Skeletal muscle satellite cell (primary cell): ENCODE results near the gene CA10.

Experiments used
- H3K27me3 ChIP-seq: 2 replicates; pipeline ENCODE4 v1.7.0; 2013; ENCODE audit warnings: low read length; ENCODE audit not compliant: control insufficient read depth, insufficient read depth
- H3K36me3 ChIP-seq: 2 replicates; pipeline ENCODE4 v1.7.0; 2013; ENCODE audit warnings: mild to moderate bottlenecking, control low read depth, low read length; ENCODE audit not compliant: insufficient read depth
- H3K4me1 ChIP-seq: 2 replicates; pipeline ENCODE4 v1.7.0; 2013; ENCODE audit warnings: low read length; ENCODE audit not compliant: control insufficient read depth, insufficient read depth
- H3K4me2 ChIP-seq: 2 replicates; pipeline ENCODE4 v1.7.0; 2013; ENCODE audit warnings: mild to moderate bottlenecking, low read length
- H3K4me3 ChIP-seq: 2 replicates; pipeline ENCODE4 v1.7.0; 2013; ENCODE audit warnings: low read length
- H3K9ac ChIP-seq: 2 replicates; pipeline ENCODE4 v1.7.0; 2013; ENCODE audit warnings: mild to moderate bottlenecking, low read depth, low read length, moderate library complexity
- H3K9me3 ChIP-seq: replicated peaks from 2 replicates; pipeline ENCODE4 v1.7.0; 2013; ENCODE audit warnings: mild to moderate bottlenecking, control low read depth, low read length

The CA10 gene

DNA sequence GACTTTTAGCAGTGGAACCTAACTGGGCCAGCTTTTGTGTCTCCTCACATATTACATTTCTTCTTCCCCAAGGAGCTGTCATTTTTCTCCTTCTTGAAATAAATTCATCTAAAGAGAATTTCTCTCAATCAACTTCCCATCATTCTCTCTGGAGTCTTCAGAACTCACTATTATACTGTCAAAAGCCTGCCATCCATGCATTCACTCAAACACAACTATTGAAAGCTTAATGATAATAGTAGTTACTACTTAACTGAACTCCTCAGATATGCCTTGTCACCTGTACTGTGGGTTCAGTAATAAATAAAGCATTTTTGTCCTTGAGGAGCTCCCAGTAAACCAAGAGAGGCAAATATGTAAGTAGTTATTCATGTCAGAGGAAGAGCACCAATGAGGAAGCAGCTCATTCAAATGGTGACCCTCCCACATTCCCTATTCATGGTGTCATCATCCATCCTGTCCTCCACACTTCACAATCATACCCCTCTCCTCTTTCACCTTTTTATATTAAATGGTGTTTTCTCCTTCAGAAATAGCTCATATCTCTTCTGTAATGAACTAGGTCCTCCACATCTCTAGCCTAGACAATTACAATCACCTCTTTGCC, 162.6 kb downstream of the CA10 start:
- no peak overlapping the region for H3K4me2 ChIP-seq
- no peak overlapping the region for H3K9ac ChIP-seq
- H3K27me3 ChIP-seq, result no peaks in the 10 kb centered on the region
- H3K4me1 ChIP-seq, result peaks cover 7% of the 10 kb centered on the region
- no peak overlapping the region for H3K4me3 ChIP-seq
- no peaks in the 10 kb centered on the region for H3K9me3 ChIP-seq
- no peaks in the 10 kb centered on the region for H3K36me3 ChIP-seq

DNA sequence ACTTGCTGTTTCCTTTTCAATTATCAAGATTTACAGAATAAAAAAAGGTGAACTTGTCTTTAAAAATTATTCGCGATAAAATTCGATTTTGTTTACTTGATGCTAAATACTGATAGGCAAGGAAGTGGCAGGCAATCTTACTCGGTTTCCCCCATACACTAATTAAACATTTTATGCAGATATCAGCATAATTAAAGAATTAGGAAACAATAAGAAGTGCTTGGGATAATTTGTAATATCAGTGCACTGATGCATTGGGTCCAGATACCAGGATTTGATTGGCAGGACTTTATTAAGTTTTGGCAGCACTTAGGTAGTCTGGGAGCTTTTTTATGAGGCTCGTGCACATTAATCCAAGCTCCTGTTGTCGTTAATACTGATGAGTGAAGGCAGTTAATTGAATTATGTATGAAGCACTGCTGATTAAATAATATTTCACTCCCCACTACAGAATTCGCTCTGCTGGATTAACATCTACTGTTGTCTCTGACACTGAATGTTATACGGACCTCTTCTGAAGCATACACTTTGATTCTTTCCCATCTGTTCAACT, 165.6 kb downstream of the CA10 start:
- peaks cover 7% of the 10 kb centered on the region for H3K4me1 ChIP-seq
- no peaks in the 10 kb centered on the region for H3K36me3 ChIP-seq
- H3K4me2 ChIP-seq, result no peak overlapping the region
- H3K9ac ChIP-seq, result no peak overlapping the region
- H3K9me3 ChIP-seq, result no peaks in the 10 kb centered on the region
- no peaks in the 10 kb centered on the region for H3K27me3 ChIP-seq
- H3K4me3 ChIP-seq, result no peak overlapping the region

DNA sequence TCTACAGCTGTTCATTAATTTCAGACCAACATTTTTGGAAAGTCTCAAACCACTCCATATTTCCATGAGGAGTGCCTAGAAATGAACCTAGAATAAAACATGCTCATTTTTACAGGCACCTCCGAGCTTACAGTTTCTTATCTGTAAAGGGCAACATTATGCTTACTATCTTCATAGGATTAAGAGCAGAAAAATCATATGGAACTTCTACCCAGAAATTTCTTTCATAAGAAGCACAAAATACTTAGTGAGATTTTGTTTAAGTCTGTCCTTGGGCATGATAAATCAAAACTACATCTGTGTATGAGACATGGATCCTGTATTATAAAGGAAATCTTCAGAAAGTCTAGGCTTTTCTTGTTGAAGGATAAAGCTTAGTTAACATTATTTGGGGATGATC, 187.4 kb downstream of the CA10 start:
- Histone ChIP-seq H3K9ac (no peak overlapping the region), H3K36me3 (no peaks in the 10 kb centered on the region), H3K9me3 (no peaks in the 10 kb centered on the region), H3K4me3 (no peak overlapping the region), H3K27me3 (no peaks in the 10 kb centered on the region), H3K4me1 (no peaks in the 10 kb centered on the region), H3K4me2 (no peak overlapping the region)

DNA sequence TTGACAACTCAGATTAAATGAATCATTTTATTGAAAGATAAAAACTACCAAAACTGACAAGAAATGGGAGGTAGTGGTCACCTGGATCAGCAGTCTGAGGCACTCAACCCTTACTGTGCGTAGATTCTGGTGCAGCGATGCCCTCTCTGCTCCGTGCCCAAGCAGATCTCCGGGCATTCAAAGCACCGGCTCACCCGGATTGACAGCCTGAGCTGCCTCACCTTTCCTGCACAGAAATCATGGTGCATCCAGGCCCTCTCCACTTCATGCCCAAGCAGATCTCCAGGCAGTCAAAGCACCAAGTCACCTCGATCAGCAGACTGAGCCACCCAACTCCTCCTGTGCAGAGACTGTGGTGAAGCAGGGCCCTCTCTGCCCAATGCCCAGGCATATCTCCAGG, 196.8 kb downstream of the CA10 start:
- H3K4me2 ChIP-seq, result no peak overlapping the region
- H3K4me3 ChIP-seq, result no peak overlapping the region
- H3K4me1 ChIP-seq, result no peaks in the 10 kb centered on the region
- H3K36me3 ChIP-seq, result no peaks in the 10 kb centered on the region
- no peak overlapping the region for H3K9ac ChIP-seq
- no peaks in the 10 kb centered on the region for H3K9me3 ChIP-seq
- no peaks in the 10 kb centered on the region for H3K27me3 ChIP-seq

DNA sequence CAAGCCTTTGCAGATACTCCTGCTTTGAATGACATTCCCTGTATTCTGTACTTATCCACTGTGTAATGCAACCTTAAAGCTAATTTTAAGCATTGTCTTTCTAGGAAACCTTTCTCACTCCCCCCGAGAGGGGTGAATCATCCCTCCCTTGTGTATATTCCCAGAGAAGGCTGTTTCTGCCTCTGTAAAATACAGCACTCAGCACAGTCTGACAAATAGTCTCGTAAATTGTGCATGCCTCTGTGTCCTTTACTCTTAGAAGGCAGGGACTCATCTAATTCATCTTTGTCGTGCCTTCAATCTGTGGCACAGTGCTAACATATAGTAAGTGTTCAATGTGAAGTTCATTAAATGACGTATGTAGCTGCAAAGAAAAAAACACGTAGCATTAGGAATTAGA, 200.7 kb downstream of the CA10 start:
- H3K4me2 ChIP-seq, result no peak overlapping the region
- H3K9me3 ChIP-seq, result no peaks in the 10 kb centered on the region
- no peaks in the 10 kb centered on the region for H3K36me3 ChIP-seq
- H3K27me3 ChIP-seq, result peaks cover 3% of the 10 kb centered on the region
- H3K4me3 ChIP-seq, result no peak overlapping the region
- H3K9ac ChIP-seq, result no peak overlapping the region
- H3K4me1 ChIP-seq, result no peaks in the 10 kb centered on the region

DNA sequence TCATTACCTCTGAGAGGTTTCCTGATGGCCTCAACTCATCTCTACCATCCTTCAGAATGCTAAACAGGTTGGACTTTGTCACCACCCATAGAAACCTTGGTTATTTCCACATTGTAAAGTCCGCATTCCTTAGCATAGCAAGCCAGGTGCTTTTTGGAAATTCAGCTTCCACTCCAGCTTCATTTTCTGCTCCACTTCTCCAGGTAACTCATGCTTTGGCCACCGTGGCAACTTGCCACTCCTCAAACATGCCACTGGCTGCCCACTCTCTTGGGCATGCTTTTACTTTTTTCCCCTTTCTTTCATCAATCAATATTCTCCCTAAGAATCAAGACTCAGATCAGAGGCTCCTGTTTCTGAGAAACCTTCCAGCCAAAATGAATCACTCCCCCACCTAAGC, 203.3 kb downstream of the CA10 start:
- peaks cover 3% of the 10 kb centered on the region for H3K27me3 ChIP-seq
- H3K9ac ChIP-seq, result no peak overlapping the region
- H3K4me3 ChIP-seq, result no peak overlapping the region
- H3K4me2 ChIP-seq, result no peak overlapping the region
- no peaks in the 10 kb centered on the region for H3K36me3 ChIP-seq
- no peaks in the 10 kb centered on the region for H3K9me3 ChIP-seq
- H3K4me1 ChIP-seq, result no peaks in the 10 kb centered on the region

DNA sequence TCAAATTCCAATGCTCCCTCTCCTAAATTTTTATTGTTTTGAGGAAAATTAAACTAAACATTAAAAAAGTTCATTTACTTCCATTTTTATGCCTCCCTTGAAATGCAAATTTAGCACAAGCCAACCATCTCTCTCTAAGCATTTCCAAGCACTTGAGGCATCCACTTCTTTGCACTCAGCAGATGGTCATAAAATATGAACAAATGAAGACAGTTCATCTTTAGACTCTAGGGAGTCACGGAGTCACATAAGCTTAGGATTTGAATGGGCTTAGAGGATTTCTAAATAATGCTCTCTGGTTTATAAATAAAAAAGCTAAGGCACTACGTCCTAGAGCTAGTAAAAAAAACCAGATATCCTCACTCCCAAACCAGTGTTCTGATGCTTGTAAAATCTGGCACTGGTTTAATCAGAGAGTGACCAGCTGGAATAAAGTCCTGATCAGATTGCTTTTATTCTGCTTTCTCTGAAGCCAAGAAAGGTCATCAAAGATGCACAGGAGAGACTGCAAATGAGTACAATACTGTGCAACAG, 204.2 kb downstream of the CA10 start:
- no peak overlapping the region for H3K9ac ChIP-seq
- H3K27me3 ChIP-seq, result peaks cover 3% of the 10 kb centered on the region
- no peaks in the 10 kb centered on the region for H3K36me3 ChIP-seq
- no peak overlapping the region for H3K4me3 ChIP-seq
- no peaks in the 10 kb centered on the region for H3K4me1 ChIP-seq
- no peak overlapping the region for H3K4me2 ChIP-seq
- no peaks in the 10 kb centered on the region for H3K9me3 ChIP-seq

DNA sequence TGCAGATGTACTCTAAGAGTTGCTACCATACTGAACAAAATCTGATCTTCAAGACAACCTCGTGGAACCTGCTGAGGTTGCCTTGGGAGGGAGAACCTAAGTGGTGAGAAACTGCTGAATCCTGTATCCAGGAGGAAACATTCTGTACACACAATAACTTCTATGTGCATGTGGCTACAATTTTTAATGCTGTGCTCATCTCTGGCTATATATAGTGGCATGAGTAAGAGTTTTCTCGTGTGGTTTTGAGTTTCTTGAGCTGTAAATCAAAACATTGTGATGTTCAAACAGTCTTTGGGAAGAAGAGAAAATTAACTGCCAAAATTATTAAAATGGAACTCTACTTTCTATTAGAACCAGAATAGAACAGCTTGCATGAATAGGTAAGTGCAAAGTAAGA, 206.8 kb downstream of the CA10 start:
- Histone ChIP-seq H3K9ac (no peak overlapping the region), H3K36me3 (no peaks in the 10 kb centered on the region), H3K4me3 (no peak overlapping the region), H3K4me2 (no peak overlapping the region), H3K9me3 (no peaks in the 10 kb centered on the region), H3K27me3 (peaks cover 3% of the 10 kb centered on the region), H3K4me1 (no peaks in the 10 kb centered on the region)

DNA sequence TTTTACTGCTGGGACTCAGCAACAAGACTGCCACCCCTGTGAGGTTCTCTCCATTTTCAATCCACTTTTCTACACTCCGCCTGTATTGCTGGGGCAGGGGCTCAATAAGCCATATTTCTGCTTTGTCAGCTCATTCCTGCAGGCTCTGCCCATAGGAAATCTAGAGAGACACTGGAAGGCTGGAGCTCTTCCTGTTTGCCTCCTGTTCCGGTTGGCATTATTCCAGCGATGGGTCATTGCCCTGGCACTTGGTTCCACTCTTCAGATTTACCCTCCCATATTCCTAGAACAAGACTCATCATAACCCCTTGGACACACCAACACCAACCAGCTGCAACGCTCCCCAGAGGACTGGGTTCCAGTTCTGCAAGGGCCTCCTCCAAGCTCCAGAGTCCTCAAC, 210.4 kb downstream of the CA10 start:
- Histone ChIP-seq H3K9me3 (no peaks in the 10 kb centered on the region), H3K9ac (no peak overlapping the region), H3K4me2 (no peak overlapping the region), H3K36me3 (no peaks in the 10 kb centered on the region), H3K4me1 (no peaks in the 10 kb centered on the region), H3K27me3 (no peaks in the 10 kb centered on the region), H3K4me3 (no peak overlapping the region)

DNA sequence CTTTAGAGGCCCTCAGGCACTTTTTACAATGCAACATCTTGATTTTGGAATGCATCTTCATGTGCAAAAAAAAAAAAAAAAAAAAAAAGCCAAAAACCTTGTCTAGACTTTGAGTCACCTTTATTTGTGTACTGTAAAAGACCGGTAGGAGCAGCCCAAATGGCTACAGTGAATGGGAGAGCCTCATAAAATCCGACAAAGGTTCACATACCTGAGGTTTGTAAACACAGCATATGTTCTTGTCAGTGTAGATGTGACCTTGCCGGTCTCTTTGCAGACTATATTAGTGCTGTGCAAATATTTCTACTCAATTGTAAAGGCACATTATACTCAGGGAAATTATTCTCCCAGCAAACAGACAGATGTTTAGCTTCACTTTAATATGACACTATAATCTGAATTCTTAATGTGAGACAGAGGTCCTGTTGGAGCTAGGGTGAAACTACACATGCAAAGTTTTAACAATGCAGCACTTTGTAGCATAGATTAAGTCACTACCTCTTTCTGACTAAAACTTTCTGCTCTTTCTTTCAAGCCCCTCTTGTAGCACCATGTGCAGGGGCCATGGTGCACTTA, 211.3 kb downstream of the CA10 start:
- H3K4me1 ChIP-seq, result no peaks in the 10 kb centered on the region
- H3K9me3 ChIP-seq, result no peaks in the 10 kb centered on the region

DNA sequence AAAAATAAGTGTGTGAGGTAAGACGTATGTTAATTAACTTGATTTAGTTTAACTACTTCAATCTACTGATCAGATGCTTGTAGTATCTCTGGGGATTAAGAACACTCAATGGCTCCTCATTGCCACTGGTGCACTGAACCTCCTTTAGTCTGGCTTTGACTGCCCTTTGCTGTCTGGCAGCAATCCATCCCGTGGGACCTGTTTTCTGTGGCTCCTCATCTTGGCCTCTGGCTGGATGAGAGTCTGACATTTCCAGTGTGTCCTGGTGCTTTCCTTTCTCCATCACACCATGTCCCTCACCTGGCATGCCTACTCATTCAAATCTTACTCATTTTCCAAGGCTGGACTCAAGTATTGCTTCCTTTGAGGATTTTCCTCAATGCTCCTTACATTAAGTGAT, 212.2 kb downstream of the CA10 start:
- H3K9ac ChIP-seq, result no peak overlapping the region
- no peak overlapping the region for H3K4me2 ChIP-seq
- H3K4me3 ChIP-seq, result no peak overlapping the region
- no peaks in the 10 kb centered on the region for H3K4me1 ChIP-seq
- H3K9me3 ChIP-seq, result no peaks in the 10 kb centered on the region
- H3K36me3 ChIP-seq, result no peaks in the 10 kb centered on the region
- H3K27me3 ChIP-seq, result no peaks in the 10 kb centered on the region

More for the DNA sequence above, 211.3 kb downstream of the CA10 start:
- H3K27me3 ChIP-seq, result no peaks in the 10 kb centered on the region
- no peaks in the 10 kb centered on the region for H3K36me3 ChIP-seq
- H3K9ac ChIP-seq, result no peak overlapping the region
- H3K4me3 ChIP-seq, result no peak overlapping the region
- no peak overlapping the region for H3K4me2 ChIP-seq

DNA sequence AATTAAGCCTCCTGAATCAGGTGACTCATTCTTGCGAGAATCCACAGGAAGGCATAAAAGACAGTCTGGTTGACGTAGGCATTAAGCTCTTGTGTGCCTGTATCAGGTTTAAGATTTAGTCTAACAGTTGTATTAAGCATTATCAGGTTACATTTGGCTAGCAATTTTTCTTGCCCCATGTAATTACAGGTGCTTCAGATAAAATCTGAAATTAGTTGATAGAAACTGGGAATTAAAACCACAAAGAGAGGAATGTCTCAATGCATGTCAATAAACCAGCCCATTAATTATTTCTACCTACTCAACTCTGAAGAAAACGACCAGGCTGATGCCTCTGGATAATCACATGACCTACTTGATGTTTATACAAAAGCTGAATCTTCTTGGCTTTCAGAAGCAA, 217.2 kb downstream of the CA10 start:
- H3K4me1 ChIP-seq, result no peaks in the 10 kb centered on the region
- no peaks in the 10 kb centered on the region for H3K27me3 ChIP-seq
- no peaks in the 10 kb centered on the region for H3K36me3 ChIP-seq
- no peaks in the 10 kb centered on the region for H3K9me3 ChIP-seq
- no peak overlapping the region for H3K9ac ChIP-seq
- no peak overlapping the region for H3K4me3 ChIP-seq
- no peak overlapping the region for H3K4me2 ChIP-seq
